HepG2 (cell line): ENCODE data around the gene LMTK2. TPM values are rescaled to one million over a fixed set of nuclear protein-coding genes. Genes with fewer than 3 reads are reported as not detected.
A peak's percentile ranks its signal among the peaks of the same experiment; 100 is the strongest.

Experiments used
- ATF7 ChIP-seq, 2 experiments: fragments of 450-650 bp in 1 of 2; sonication (generic) in 1 of 2; formaldehyde crosslinking in 1 of 2; IDR thresholded peaks; 2 replicates each; pipeline versions ENCODE4 v1.4.0 to v1.6.1; 2016 to 2020; ENCODE audit warnings: antibody characterized with exemption in 1 of 2, mild to moderate bottlenecking in 1 of 2, missing genetic modification reagents in 1 of 2
- ETV6 ChIP-seq: sonication (generic); formaldehyde crosslinking; conservative IDR thresholded peaks from 2 replicates; pipeline ENCODE4 v1.4.0; 2020; ENCODE audit warnings: missing genetic modification reagents
- FOSL1 ChIP-seq: sonication (generic); formaldehyde crosslinking; IDR thresholded peaks from 2 replicates; pipeline ENCODE4 v1.9.0; 2021; ENCODE audit warnings: missing genetic modification reagents, borderline replicate concordance
- GABPB1 ChIP-seq: IDR thresholded peaks from 2 replicates; pipeline ENCODE4 v1.6.1; 2016; ENCODE audit warnings: mild to moderate bottlenecking, missing genetic modification reagents, moderate library complexity, missing compliant biosample characterization
- IKZF1 ChIP-seq: fragments of 450-650 bp; IDR thresholded peaks from 2 replicates; pipeline ENCODE4 v1.7.1; 2016
- PAXIP1 ChIP-seq: sonication (generic); formaldehyde crosslinking; conservative IDR thresholded peaks from 2 replicates; pipeline ENCODE4 v1.4.0; 2020; ENCODE audit warnings: mild to moderate bottlenecking, missing genetic modification reagents, moderate library complexity
- PCBP1 ChIP-seq: fragments of 200-400 bp; formaldehyde crosslinking; IDR thresholded peaks from 2 replicates; pipeline ENCODE4 v1.6.1; 2017; ENCODE audit warnings: mild to moderate bottlenecking, low read depth, low read length, borderline replicate concordance
- SNAPC2 ChIP-seq: sonication (generic); formaldehyde crosslinking; IDR thresholded peaks from 2 replicates; pipeline ENCODE4 v1.8.1; 2022; ENCODE audit warnings: mild to moderate bottlenecking, missing genetic modification reagents
- SP5 ChIP-seq: IDR thresholded peaks from 2 replicates; pipeline ENCODE4 v1.6.1; 2016; ENCODE audit warnings: low read depth, borderline replicate concordance
- TAF15 ChIP-seq: fragments of 200-400 bp; formaldehyde crosslinking; IDR thresholded peaks from one replicate; pipeline ENCODE4 v1.6.1; 2018; ENCODE audit warnings: mild to moderate bottlenecking, low read depth, low read length; ENCODE audit not compliant: poor library complexity, severe bottlenecking
- TFE3 ChIP-seq: IDR thresholded peaks from 2 replicates; pipeline ENCODE4 v1.6.1; 2016
- YY1 ChIP-seq: IDR thresholded peaks from 2 replicates; pipeline ENCODE4 v1.6.1; 2011; ENCODE audit warnings: low read length, low read depth, moderate library complexity, mild to moderate bottlenecking; ENCODE audit not compliant: insufficient read depth, insufficient replicate concordance
- ZBTB25 ChIP-seq: IDR thresholded peaks from 2 replicates; pipeline ENCODE4 v1.6.1; 2018; ENCODE audit warnings: missing genetic modification reagents
- ZBTB34 ChIP-seq: sonication (generic); formaldehyde crosslinking; IDR thresholded peaks from 2 replicates; pipeline ENCODE4 v1.8.0; 2022; ENCODE audit warnings: mild to moderate bottlenecking, missing genetic modification reagents
- ZBTB39 ChIP-seq: sonication (generic); formaldehyde crosslinking; IDR thresholded peaks from 2 replicates; pipeline ENCODE4 v1.5.0; 2020; ENCODE audit warnings: missing genetic modification reagents
- ZNF335 ChIP-seq: sonication (generic); formaldehyde crosslinking; IDR thresholded peaks from 2 replicates; pipeline ENCODE4 v1.4.0; 2020; ENCODE audit warnings: missing genetic modification reagents
- ZSCAN9 ChIP-seq: IDR thresholded peaks from 2 replicates; pipeline ENCODE4 v1.6.1; 2016; ENCODE audit warnings: borderline replicate concordance
- polyA plus RNA-seq, 8 experiments: library from polyadenylated mRNA; depleted of rRNA in 3 of 8; stranded (reverse) in 7 of 8; unstranded in 1 of 8; fragments of >200 nt; fragmentation: Illumina TruSeq in 4 of 8; extraction: Trizol in 4 of 8; gene quantifications; 2 replicates each; pipeline versions ENCODE4 v1.2.1 to v1.2.3, GENCODE V29; 2011 to 2016; ENCODE audit warnings: low read depth in 4 of 8, missing spikeins in 1 of 8, mixed read lengths in 1 of 8; ENCODE audit not compliant: insufficient read depth in 1 of 8
- total RNA-seq, 5 experiments: library from RNA; depleted of rRNA; stranded (reverse); fragments of >200 nt; fragmentation: Illumina TruSeq; extraction: Trizol; gene quantifications; 2 replicates each; pipeline ENCODE4 v1.2.3, GENCODE V29; 2016; ENCODE audit warnings: low read depth in 1 of 5

The LMTK2 gene
- total and polyA plus RNA-seq, 2 of the 13 experiments (the other 11 are each of a cell fraction or from before 2014, with no cell fraction given): 9.5 to 11.7 TPM

- TF ChIP-seq FOSL1 (CRISPR knock-in tag) (no peak), ZSCAN9 (CRISPR knock-in tag) (peak; percentile 79; the same call in 1 of the 2 replicates), ETV6 (CRISPR knock-in tag) (peak; percentile 77; the same call in 1 of the 2 replicates), TFE3 (peak; percentile 85), IKZF1 (no peak), ZBTB34 (CRISPR knock-in tag) (no peak), ATF7 (IDR thresholded peaks at IDR 0.05) (no peak), ATF7 (CRISPR knock-in tag; IDR thresholded peaks at IDR 0.05) (no peak; the same call in 1 of the 2 replicates), ZBTB39 (CRISPR knock-in tag) (no peak), YY1 (peak; percentile 98), GABPB1 (CRISPR knock-in tag) (peak; percentile 88), SNAPC2 (CRISPR knock-in tag) (no peak), TAF15 (peak; percentile 96), ZNF335 (no peak), ZBTB25 (CRISPR knock-in tag) (no peak), PCBP1 (no peak), PAXIP1 (CRISPR knock-in tag) (peak; percentile 52), SP5 (CRISPR knock-in tag) (peak; percentile 63; the same call in 1 of the 2 replicates)
These were observed at the start of gene LMTK2 (continued) for GRCh38 chr7:98106647-98107312.
